ENCODE measurements around the gene PRPF40A. TPM values are rescaled to one million over a fixed set of nuclear protein-coding genes. Genes with fewer than 3 reads are reported as not detected.

Gene PRPF40A
- total and polyA plus RNA-seq, 2 experiments from 2014 or later = 101 to 125 TPM

Other genes starting within 250 kb of the PRPF40A start
- 23.2 and 28.6 TPM in 2 replicates for gene ARL6IP6, start 1.2 kb upstream of the PRPF40A start, total RNA-seq
- gene ARL6IP6, start 1.2 kb upstream of the PRPF40A start, polyA plus RNA-seq = 18.2 and 21.1 TPM in 2 replicates